Measurements from ENCODE around the gene AMDHD2.

AMDHD2 gene

GRCh38 chr16:2500430-2500917 lies 19.7 kb upstream of the AMDHD2 start:
- no peak for DNase-seq

GRCh38 chr16:2500918-2501750 lies 19.0 kb upstream of the AMDHD2 start:
- DNase-seq = peak; percentile 82 to 83

GRCh38 chr16:2501946-2502895 lies 17.9 kb upstream of the AMDHD2 start:
- no peak for DNase-seq

GRCh38 chr16:2505695-2506094 lies 14.5 kb upstream of the AMDHD2 start:
- DNase-seq = no peak

- DNase-seq = no peak
Measured at GRCh38 chr16:2507052-2507659, 13.0 kb upstream of the AMDHD2 start.

- no peak for DNase-seq
Measured at GRCh38 chr16:2507665-2508064, 12.5 kb upstream of the AMDHD2 start.

- DNase-seq = no peak
Measured at GRCh38 chr16:2508722-2509400, 11.3 kb upstream of the AMDHD2 start.

- no peak for DNase-seq
Measured at GRCh38 chr16:2511128-2511800, 8.9 kb upstream of the AMDHD2 start.

GRCh38 chr16:2511996-2512734 lies 8.0 kb upstream of the AMDHD2 start:
- no peak for DNase-seq

GRCh38 chr16:2512735-2513404 lies 7.3 kb upstream of the AMDHD2 start:
- no peak for DNase-seq

- DNase-seq = peak; percentile 94 to 99
Measured at GRCh38 chr16:2513405-2514332, 6.5 kb upstream of the AMDHD2 start, which contains the start of gene ATP6V0C. ATP6V0C (plus strand) TSS chr16:2513952; CDS start chr16:2514104, 152 bp downstream.

GRCh38 chr16:2514333-2515179 lies 5.6 kb upstream of the AMDHD2 start:
- DNase-seq = no peak

GRCh38 chr16:2515180-2515851 lies 4.9 kb upstream of the AMDHD2 start:
- DNase-seq = no peak

- DNase-seq = no peak
Measured at GRCh38 chr16:2516391-2517240, 3.6 kb upstream of the AMDHD2 start.

- DNase-seq = no peak
Measured at GRCh38 chr16:2517954-2518605, 2.1 kb upstream of the AMDHD2 start.
